Endothelial cell (in vitro differentiated cells): ENCODE measurements around the gene IL6R. TPM values are rescaled to one million over a fixed set of nuclear protein-coding genes. Genes with fewer than 3 reads are reported as not detected.

Source experiments
- DNase-seq: peaks from one replicate; pipeline ENCODE4 v3.0.0; 2021; ENCODE audit warnings: low spot score
- H3K27ac Mint-ChIP-seq: one replicate; pipeline ENCODE4 v1.8.0; 2021; ENCODE audit warnings: mixed read lengths, inconsistent platforms; ENCODE audit not compliant: unreplicated experiment
- H3K27me3 Mint-ChIP-seq: one replicate; pipeline ENCODE4 v1.8.0; 2021; ENCODE audit warnings: mild to moderate bottlenecking, moderate library complexity, mixed read lengths, inconsistent platforms; ENCODE audit not compliant: unreplicated experiment
- H3K36me3 Mint-ChIP-seq: one replicate; pipeline ENCODE4 v1.8.0; 2021; ENCODE audit warnings: mild to moderate bottlenecking, low read depth, mixed read lengths, inconsistent platforms; ENCODE audit not compliant: unreplicated experiment
- H3K4me1 Mint-ChIP-seq: one replicate; pipeline ENCODE4 v1.8.0; 2021; ENCODE audit warnings: mild to moderate bottlenecking, mixed read lengths, inconsistent platforms; ENCODE audit not compliant: unreplicated experiment
- H3K4me3 Mint-ChIP-seq: one replicate; pipeline ENCODE4 v1.8.0; 2021; ENCODE audit warnings: mild to moderate bottlenecking, mixed read lengths, inconsistent platforms; ENCODE audit not compliant: unreplicated experiment
- H3K9me3 Mint-ChIP-seq: one replicate; pipeline ENCODE4 v1.8.0; 2021; ENCODE audit warnings: mixed read lengths, inconsistent platforms; ENCODE audit not compliant: unreplicated experiment
- total RNA-seq: library from RNA; stranded (reverse); fragmentation: NEBNext Ultra II Directional; extraction: Animal tissue kit (Norgen Biotek cat#: 25700); gene quantifications from one replicate; pipeline ENCODE4 v1.2.1, GENCODE V29; 2021; ENCODE audit not compliant: unreplicated experiment
- TF ChIP-seq, protein P1 (sequence below): fragments of 200-600 bp; sonication (generic); IDR thresholded peaks from one replicate; pipeline ENCODE4 v1.5.0; 2021; ENCODE audit warnings: antibody characterized with exemption; ENCODE audit not compliant: unreplicated experiment

Gene IL6R
- total RNA-seq, 1 donor from 2014 or later, result 1.0 TPM

DNA sequence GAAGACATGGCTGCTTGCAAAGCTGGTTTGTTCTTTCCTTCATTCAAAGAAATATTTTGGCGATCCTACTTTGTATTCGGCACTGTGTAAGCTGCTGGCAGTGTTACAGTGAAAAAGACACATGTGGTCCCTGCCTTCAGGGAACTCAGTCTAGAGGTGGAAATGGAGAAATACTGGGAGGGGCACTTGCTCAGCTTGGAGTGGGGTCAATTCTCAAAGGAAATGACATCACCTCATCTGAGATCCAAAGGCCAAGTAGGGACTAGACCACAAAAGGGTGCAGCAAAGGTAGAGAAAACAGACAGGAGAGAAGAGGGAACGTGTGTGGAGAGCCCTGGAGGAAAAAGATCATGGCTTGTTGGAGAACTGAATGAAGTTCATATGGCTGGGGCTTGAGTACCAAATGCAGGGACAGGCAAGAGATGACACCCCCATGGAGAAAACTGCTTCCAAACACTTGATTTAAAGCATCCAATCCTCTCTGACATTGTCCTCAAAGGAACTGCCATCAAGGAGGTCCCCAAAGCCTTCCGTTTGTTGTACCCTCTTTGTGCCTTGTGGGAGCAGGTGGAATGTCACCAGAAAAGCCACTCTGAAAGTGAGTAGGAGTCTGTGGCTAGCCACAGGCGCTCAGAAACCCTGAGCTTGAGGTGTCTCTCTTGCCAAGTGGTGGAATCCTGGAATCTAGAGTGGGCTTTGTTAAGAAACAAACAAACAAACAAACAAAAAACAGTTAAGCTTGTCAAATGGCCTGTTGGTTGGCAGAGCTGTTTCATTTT, 48.6 kb downstream of the IL6R start:
- Mint-ChIP-seq H3K4me1 (peaks cover 5% of the 10 kb centered on the region), H3K9me3 (no peaks in the 10 kb centered on the region), H3K27ac (no peak overlapping the region), H3K36me3 (peaks cover 3% of the 10 kb centered on the region), H3K27me3 (peaks cover 4% of the 10 kb centered on the region), H3K4me3 (no peak overlapping the region)
- DNase-seq, result no peak
- TF ChIP-seq, protein P1, sequence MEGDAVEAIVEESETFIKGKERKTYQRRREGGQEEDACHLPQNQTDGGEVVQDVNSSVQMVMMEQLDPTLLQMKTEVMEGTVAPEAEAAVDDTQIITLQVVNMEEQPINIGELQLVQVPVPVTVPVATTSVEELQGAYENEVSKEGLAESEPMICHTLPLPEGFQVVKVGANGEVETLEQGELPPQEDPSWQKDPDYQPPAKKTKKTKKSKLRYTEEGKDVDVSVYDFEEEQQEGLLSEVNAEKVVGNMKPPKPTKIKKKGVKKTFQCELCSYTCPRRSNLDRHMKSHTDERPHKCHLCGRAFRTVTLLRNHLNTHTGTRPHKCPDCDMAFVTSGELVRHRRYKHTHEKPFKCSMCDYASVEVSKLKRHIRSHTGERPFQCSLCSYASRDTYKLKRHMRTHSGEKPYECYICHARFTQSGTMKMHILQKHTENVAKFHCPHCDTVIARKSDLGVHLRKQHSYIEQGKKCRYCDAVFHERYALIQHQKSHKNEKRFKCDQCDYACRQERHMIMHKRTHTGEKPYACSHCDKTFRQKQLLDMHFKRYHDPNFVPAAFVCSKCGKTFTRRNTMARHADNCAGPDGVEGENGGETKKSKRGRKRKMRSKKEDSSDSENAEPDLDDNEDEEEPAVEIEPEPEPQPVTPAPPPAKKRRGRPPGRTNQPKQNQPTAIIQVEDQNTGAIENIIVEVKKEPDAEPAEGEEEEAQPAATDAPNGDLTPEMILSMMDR, result no peak

DNA sequence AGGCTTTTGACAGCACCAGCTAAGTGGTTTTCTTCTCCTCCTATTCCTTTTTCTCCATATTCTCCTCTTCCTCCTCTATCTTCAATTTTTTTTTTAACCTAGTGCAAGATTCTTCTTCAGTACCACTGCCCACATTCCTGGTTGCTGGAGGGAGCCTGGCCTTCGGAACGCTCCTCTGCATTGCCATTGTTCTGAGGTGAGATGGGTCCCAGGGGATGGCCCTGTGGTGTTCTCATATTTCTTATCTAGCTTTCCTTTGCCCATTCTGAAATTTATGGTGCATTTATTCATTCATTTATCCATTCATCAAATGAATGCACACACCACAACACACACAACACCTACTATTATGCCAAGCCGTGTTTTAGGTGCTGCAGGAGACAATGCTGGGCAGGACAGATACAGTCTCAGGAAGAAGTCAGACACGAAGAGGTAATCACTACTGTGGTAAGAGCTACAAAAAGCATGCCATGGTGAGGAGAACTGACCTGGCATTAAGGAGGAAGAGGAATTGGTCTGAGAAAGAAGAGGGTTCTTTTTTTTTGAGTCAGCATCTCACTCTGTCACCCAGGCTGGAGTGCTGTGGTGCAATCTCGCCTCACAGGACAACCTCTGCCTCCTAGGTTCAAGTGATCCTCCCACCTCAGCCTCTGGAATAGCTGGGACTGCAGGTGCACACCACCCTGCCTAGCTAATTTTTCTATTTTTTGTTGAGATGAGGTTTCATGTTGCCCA, 49.4 kb downstream of the IL6R start:
- TF ChIP-seq, protein P1, result no peak
- Mint-ChIP-seq H3K36me3 (peaks cover 3% of the 10 kb centered on the region), H3K9me3 (no peaks in the 10 kb centered on the region), H3K27me3 (peaks cover 4% of the 10 kb centered on the region), H3K27ac (no peak overlapping the region), H3K4me1 (peaks cover 5% of the 10 kb centered on the region), H3K4me3 (no peak overlapping the region)
- DNase-seq, result no peak

DNA sequence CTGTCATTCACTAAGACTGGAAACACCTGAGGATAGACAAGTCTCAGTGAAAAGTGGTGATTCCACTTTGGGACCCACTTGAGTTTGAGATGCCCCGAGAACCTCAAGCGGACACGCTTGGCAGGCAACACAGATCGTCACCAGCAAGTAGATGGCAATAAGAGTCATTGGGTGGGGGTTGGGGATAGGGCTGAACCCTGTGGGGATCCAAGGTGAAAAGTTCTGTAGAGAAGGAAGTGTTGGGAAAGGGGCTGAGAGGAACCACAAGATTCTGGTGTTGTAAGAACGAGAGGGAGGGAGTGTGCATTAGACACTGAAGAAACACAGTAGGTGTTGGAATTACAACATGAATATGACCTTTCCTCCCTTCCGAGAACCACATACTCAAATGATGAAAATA, 51.5 kb downstream of the IL6R start:
- H3K4me3 Mint-ChIP-seq, result no peak overlapping the region
- no peak overlapping the region for H3K27ac Mint-ChIP-seq
- peaks cover 4% of the 10 kb centered on the region for H3K27me3 Mint-ChIP-seq
- H3K9me3 Mint-ChIP-seq, result no peaks in the 10 kb centered on the region
- H3K4me1 Mint-ChIP-seq, result peaks cover 5% of the 10 kb centered on the region
- no peak for DNase-seq
- TF ChIP-seq, protein P1, result no peak
- H3K36me3 Mint-ChIP-seq, result peaks cover 3% of the 10 kb centered on the region

DNA sequence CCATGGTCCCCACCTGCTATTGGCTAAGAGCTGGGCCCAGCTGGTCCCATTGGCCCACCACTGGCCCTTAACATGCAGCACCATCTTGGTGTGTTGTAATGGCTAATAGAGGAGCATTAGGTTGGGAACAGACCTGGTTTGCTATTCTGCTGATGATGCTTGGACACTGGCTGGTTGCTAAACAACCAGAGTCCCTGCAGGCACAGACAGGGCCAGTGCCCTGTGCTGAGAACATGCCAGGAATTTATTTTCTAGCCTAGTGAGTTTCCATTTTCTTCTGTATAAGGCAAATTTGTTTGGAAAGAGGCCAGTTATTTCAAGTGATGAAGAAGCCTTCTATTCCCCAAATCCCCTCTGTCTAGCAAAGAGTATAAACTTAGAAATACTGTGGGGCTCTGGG, 53.9 kb downstream of the IL6R start:
- no peak overlapping the region for H3K27ac Mint-ChIP-seq
- DNase-seq, result no peak
- TF ChIP-seq, protein P1, result no peak
- H3K36me3 Mint-ChIP-seq, result no peaks in the 10 kb centered on the region
- no peaks in the 10 kb centered on the region for H3K27me3 Mint-ChIP-seq
- no peaks in the 10 kb centered on the region for H3K9me3 Mint-ChIP-seq
- H3K4me3 Mint-ChIP-seq, result no peak overlapping the region
- H3K4me1 Mint-ChIP-seq, result peaks cover 7% of the 10 kb centered on the region
